ENCODE measurements around the gene GPHA2. TPM values are rescaled to one million over a fixed set of nuclear protein-coding genes. Genes with fewer than 3 reads are reported as not detected.

The GPHA2 gene
- total and polyA plus RNA-seq, 2 of the 13 experiments (the other 11 are each of a cell fraction or from before 2014, with no cell fraction given), result 13.0 to 19.1 TPM

- TF ChIP-seq ZHX2 (IDR thresholded peaks at IDR 0.05; ENCODE audit: low read depth) (peak; percentile 37; the same call in 1 of the 2 replicates), ZHX2 (CRISPR knock-in tag; IDR thresholded peaks at IDR 0.05; ENCODE audit: borderline replicate concordance) (no peak), CBX5 (CRISPR knock-in tag; IDR thresholded peaks at IDR 0.05; ENCODE audit: borderline replicate concordance) (no peak), SOX6 (IDR thresholded peaks at IDR 0.05) (no peak), SOX6 (CRISPR knock-in tag; IDR thresholded peaks at IDR 0.05) (peak; percentile 52; the same call in 1 of the 2 replicates), ZNF496 (CRISPR knock-in tag; IDR thresholded peaks at IDR 0.05; ENCODE audit: insufficient replicate concordance) (no peak), SOX5 (CRISPR knock-in tag; IDR thresholded peaks at IDR 0.05; ENCODE audit: borderline replicate concordance) (no peak), ZNF468 (CRISPR knock-in tag; IDR thresholded peaks at IDR 0.05) (no peak), ATRX (CRISPR knock-in tag; IDR thresholded peaks at IDR 0.05; ENCODE audit: borderline replicate concordance) (no peak), GABPA (IDR thresholded peaks at IDR 0.05; ENCODE audit: low read depth, low read length) (0 out of 2 replicates have a peak, but pooled peaks have one; percentile 19), GABPA (CRISPR knock-in tag; IDR thresholded peaks at IDR 0.05; ENCODE audit: low read depth) (peak; percentile 77), ZBTB14 (CRISPR knock-in tag; IDR thresholded peaks at IDR 0.05) (no peak), NR1H2 (CRISPR knock-in tag; IDR thresholded peaks at IDR 0.05; ENCODE audit: borderline replicate concordance, low read depth) (no peak), KLF16 (CRISPR knock-in tag; IDR thresholded peaks at IDR 0.05) (no peak; a peak in 1 of 4 replicates), GFI1 (CRISPR knock-in tag; IDR thresholded peaks at IDR 0.05; ENCODE audit: borderline replicate concordance) (no peak), NFAT5 (CRISPR knock-in tag; IDR thresholded peaks at IDR 0.05) (no peak)
Measured at GRCh38 chr11:64923944-64924909, 11.5 kb downstream of the GPHA2 start, which contains the start of gene PPP2R5B (continued).

All from HepG2 (cell line).